ENCODE data around the gene SULF2.
A peak's percentile ranks its signal among the peaks of the same experiment; 100 is the strongest.

Gene SULF2

GRCh38 chr20:47791084-47791599 lies 5.9 kb upstream of the SULF2 start:
- Histone ChIP-seq H3K27me3 (ENCODE audit: insufficient read depth, low read length) (peaks cover 13% of the 10 kb centered on the region), H3K4me3 (ENCODE audit: low read length) (no peak overlapping the region), H3K36me3 (ENCODE audit: insufficient read depth, low read length) (no peaks in the 10 kb centered on the region), H3K27ac (ENCODE audit: low read depth, low read length) (no peak overlapping the region), H3K4me1 (ENCODE audit: insufficient read depth, low read length) (peaks cover 17% of the 10 kb centered on the region), H3K9ac (ENCODE audit: low read depth, low read length) (no peak overlapping the region), H3K9me3 (ENCODE audit: insufficient read depth, low read depth, low read length) (no peaks in the 10 kb centered on the region)
- 90% methylated on average over 2 of the region's 2 CpGs for WGBS

DNA sequence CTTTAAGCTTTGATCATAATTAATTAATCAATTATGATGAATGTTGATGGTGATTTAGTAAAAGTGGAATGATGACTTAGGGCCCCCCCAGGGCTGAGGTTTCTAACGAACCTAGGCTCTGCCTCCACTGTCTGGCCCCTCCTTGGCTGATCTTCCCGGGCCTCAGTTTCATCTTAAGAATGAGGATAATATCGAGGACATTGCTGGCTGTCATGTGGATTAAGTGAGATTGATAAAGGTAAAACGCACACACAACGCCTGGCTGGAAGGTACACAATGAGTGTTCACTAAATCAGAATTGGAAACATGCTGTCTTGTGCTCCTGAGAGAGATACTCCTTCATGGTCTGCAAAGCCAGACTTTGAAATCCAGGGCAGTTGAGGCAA lies 5.3 kb upstream of the SULF2 start:
- Histone ChIP-seq H3K27me3 (ENCODE audit: insufficient read depth, low read length) (peaks cover 18% of the 10 kb centered on the region), H3K27ac (ENCODE audit: low read depth, low read length) (no peak overlapping the region), H3K4me3 (ENCODE audit: low read length) (no peak overlapping the region), H3K9me3 (ENCODE audit: insufficient read depth, low read depth, low read length) (no peaks in the 10 kb centered on the region), H3K9ac (ENCODE audit: low read depth, low read length) (no peak overlapping the region), H3K4me1 (ENCODE audit: insufficient read depth, low read length) (peaks cover 17% of the 10 kb centered on the region), H3K36me3 (ENCODE audit: insufficient read depth, low read length) (no peaks in the 10 kb centered on the region)
- 92% methylated on average over 5 of the region's 5 CpGs for WGBS

- H3K9me3 ChIP-seq (ENCODE audit: insufficient read depth, low read depth, low read length) = no peaks in the 10 kb centered on the region
- H3K27ac ChIP-seq (ENCODE audit: low read depth, low read length) = no peak overlapping the region
- H3K36me3 ChIP-seq (ENCODE audit: insufficient read depth, low read length) = no peaks in the 10 kb centered on the region
- no peak overlapping the region for H3K4me3 ChIP-seq (ENCODE audit: low read length)
- peaks cover 18% of the 10 kb centered on the region for H3K27me3 ChIP-seq (ENCODE audit: insufficient read depth, low read length)
- H3K4me1 ChIP-seq (ENCODE audit: insufficient read depth, low read length) = peaks cover 17% of the 10 kb centered on the region
- no peak overlapping the region for H3K9ac ChIP-seq (ENCODE audit: low read depth, low read length)
- WGBS = 94% methylated on average over 8 of the region's 10 CpGs
Measured at GRCh38 chr20:47789764-47790579, 4.7 kb upstream of the SULF2 start.

GRCh38 chr20:47789081-47789763 lies 3.9 kb upstream of the SULF2 start:
- peaks cover 25% of the 10 kb centered on the region for H3K27me3 ChIP-seq (ENCODE audit: insufficient read depth, low read length)
- no peaks in the 10 kb centered on the region for H3K9me3 ChIP-seq (ENCODE audit: insufficient read depth, low read depth, low read length)
- H3K4me1 ChIP-seq (ENCODE audit: insufficient read depth, low read length) = peaks cover 19% of the 10 kb centered on the region
- H3K36me3 ChIP-seq (ENCODE audit: insufficient read depth, low read length) = no peaks in the 10 kb centered on the region
- H3K9ac ChIP-seq (ENCODE audit: low read depth, low read length) = no peak overlapping the region
- 83% methylated on average over 12 of the region's 12 CpGs for WGBS
- H3K27ac ChIP-seq (ENCODE audit: low read depth, low read length) = no peak overlapping the region
- no peak overlapping the region for H3K4me3 ChIP-seq (ENCODE audit: low read length)

DNA sequence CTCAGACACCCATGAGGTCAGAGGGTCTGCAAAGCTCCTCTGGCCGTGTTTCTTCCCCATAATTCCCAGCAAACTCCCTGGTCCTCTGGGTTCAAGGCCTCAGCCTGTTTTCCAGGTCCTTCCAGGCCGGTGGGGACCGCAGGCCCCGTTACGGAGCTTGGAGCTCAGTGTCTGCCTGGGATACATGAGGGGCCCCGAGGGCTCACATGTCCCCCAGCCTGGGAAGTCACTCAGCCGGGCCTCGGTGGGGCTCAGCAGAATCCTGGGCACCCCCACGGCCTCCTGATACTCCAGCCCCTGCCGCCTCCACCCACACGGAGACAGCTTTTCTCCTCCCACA lies 3.4 kb upstream of the SULF2 start:
- Histone ChIP-seq H3K4me1 (ENCODE audit: insufficient read depth, low read length) (peaks cover 25% of the 10 kb centered on the region), H3K9ac (ENCODE audit: low read depth, low read length) (no peak overlapping the region), H3K4me3 (ENCODE audit: low read length) (no peak overlapping the region), H3K27ac (ENCODE audit: low read depth, low read length) (no peak overlapping the region), H3K27me3 (ENCODE audit: insufficient read depth, low read length) (peaks cover 30% of the 10 kb centered on the region), H3K36me3 (ENCODE audit: insufficient read depth, low read length) (no peaks in the 10 kb centered on the region), H3K9me3 (ENCODE audit: insufficient read depth, low read depth, low read length) (no peaks in the 10 kb centered on the region)
- 90% methylated on average over 11 of the region's 11 CpGs for WGBS

DNA sequence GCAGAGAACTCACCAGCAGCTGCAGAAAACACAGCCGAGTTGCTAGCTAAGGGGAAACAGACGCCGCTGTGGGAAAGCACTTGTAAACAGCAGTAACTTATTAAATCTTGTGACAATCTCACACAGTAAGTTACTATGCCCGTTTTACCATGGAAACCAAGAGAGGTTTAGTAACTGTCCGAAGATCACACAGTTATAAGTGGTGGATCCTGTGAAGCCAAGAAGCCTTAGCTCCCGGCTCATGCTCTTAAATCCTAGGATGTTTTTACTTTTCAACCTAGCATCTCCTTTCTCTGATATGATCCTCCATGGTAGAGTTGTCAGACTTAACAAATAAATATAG lies 1.5 kb upstream of the SULF2 start:
- Histone ChIP-seq H3K27me3 (ENCODE audit: insufficient read depth, low read length) (peaks cover 40% of the 10 kb centered on the region), H3K9ac (ENCODE audit: low read depth, low read length) (no peak overlapping the region), H3K4me1 (ENCODE audit: insufficient read depth, low read length) (peaks cover 30% of the 10 kb centered on the region), H3K27ac (ENCODE audit: low read depth, low read length) (no peak overlapping the region), H3K4me3 (ENCODE audit: low read length) (peak overlapping the region; percentile 78), H3K9me3 (ENCODE audit: insufficient read depth, low read depth, low read length) (no peaks in the 10 kb centered on the region), H3K36me3 (ENCODE audit: insufficient read depth, low read length) (no peaks in the 10 kb centered on the region; the same call in 1 of the 2 replicates)
- 29% methylated on average over 6 of the region's 6 CpGs for WGBS

DNA sequence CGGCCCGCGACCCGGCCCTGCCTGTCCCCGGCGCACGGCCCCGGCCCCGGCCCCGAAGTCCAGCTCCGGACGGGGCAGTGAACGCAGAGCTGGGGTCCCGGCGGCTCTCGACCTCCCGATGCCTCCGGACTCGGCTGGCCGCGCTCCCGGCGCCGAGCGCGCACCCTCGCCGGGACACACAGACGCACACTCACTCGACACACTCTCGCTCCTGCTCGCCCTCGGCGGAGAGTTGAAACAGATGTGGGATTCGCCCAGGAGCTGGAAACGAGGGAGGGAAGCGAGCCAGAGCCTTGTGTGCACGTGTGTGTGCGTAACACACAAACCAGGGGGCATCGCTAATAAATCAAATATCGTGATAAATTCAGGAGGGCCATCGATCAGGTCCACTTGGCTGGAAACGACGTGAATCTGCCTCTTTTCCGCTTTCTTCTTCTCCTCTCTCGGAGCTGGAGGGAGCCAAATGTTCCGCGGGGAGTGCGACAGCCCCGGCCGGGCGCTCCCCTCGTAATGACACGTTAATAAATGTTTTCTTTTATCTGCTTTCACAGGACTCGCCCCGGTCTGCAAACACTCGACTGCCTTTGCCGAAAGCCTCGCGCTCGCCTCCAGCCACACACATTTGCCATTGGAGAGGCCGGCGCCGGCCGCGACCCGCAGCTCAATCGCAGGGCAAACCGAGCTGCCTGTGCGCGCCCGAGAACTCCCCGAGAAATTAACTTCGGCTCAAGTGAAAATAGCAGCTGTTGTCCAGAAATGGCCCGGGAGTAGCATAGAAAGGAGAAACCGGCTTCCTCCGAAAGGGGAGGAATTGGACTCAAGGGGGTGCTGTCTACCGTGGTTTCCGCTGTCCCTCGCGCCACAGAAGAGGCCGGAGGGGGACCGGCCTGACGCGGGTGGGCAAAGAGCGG lies 828 bp upstream of the SULF2 start:
- Histone ChIP-seq H3K27ac (ENCODE audit: low read depth, low read length) (no peak overlapping the region; the same call in 1 of the 2 replicates), H3K4me1 (ENCODE audit: insufficient read depth, low read length) (peaks cover 30% of the 10 kb centered on the region), H3K9me3 (ENCODE audit: insufficient read depth, low read depth, low read length) (no peaks in the 10 kb centered on the region), H3K9ac (ENCODE audit: low read depth, low read length) (peak overlapping the region; percentile 61), H3K27me3 (ENCODE audit: insufficient read depth, low read length) (peaks cover 40% of the 10 kb centered on the region), H3K4me3 (ENCODE audit: low read length) (peak overlapping the region; percentile 78), H3K36me3 (ENCODE audit: insufficient read depth, low read length) (peaks cover 4% of the 10 kb centered on the region; the same call in 1 of the 2 replicates)
- under 1% methylated on average over 86 of the region's 86 CpGs for WGBS

GRCh38 chr20:47784599-47785310 lies 526 bp downstream of the SULF2 start:
- Histone ChIP-seq H3K27me3 (ENCODE audit: insufficient read depth, low read length) (peaks cover 40% of the 10 kb centered on the region), H3K9ac (ENCODE audit: low read depth, low read length) (peak overlapping the region; percentile 75), H3K36me3 (ENCODE audit: insufficient read depth, low read length) (peaks cover 4% of the 10 kb centered on the region; the same call in 1 of the 2 replicates), H3K4me1 (ENCODE audit: insufficient read depth, low read length) (peaks cover 30% of the 10 kb centered on the region), H3K4me3 (ENCODE audit: low read length) (peak overlapping the region; percentile 83), H3K27ac (ENCODE audit: low read depth, low read length) (no peak overlapping the region), H3K9me3 (ENCODE audit: insufficient read depth, low read depth, low read length) (no peaks in the 10 kb centered on the region)
- WGBS = under 1% methylated on average over 57 of the region's 69 CpGs

- Histone ChIP-seq H3K9ac (ENCODE audit: low read depth, low read length) (peak overlapping the region; percentile 75), H3K27ac (ENCODE audit: low read depth, low read length) (no peak overlapping the region), H3K36me3 (ENCODE audit: insufficient read depth, low read length) (peaks cover 4% of the 10 kb centered on the region; the same call in 1 of the 2 replicates), H3K9me3 (ENCODE audit: insufficient read depth, low read depth, low read length) (no peaks in the 10 kb centered on the region), H3K4me3 (ENCODE audit: low read length) (peak overlapping the region; percentile 83), H3K4me1 (ENCODE audit: insufficient read depth, low read length) (peaks cover 24% of the 10 kb centered on the region), H3K27me3 (ENCODE audit: insufficient read depth, low read length) (peaks cover 40% of the 10 kb centered on the region)
- WGBS = 50% methylated on average over 21 of the region's 23 CpGs
Measured at GRCh38 chr20:47783828-47784598, 1.3 kb downstream of the SULF2 start.

Data from HUES64 (cell line).